Neural cell (in vitro differentiated cells): ENCODE measurements around the gene SPR.

Source experiments
- CTCF ChIP-seq: fragments of 450-650 bp; IDR thresholded peaks from 2 replicates; pipeline ENCODE4 v1.5.1; 2014; ENCODE audit warnings: antibody characterized with exemption, mild to moderate bottlenecking, moderate library complexity; ENCODE audit not compliant: poor library complexity, severe bottlenecking
- EP300 ChIP-seq: fragments of 450-650 bp; conservative IDR thresholded peaks from 2 replicates; pipeline ENCODE4 v1.6.1; 2014; ENCODE audit warnings: antibody characterized with exemption, mild to moderate bottlenecking, moderate library complexity; ENCODE audit not compliant: poor library complexity, severe bottlenecking
- EZH2 ChIP-seq: fragments of 200-600, 300-800 bp; shearing (Covaris generic), sonication (generic); IDR thresholded peaks from 2 replicates; pipeline ENCODE4 v1.6.1; 2014; ENCODE audit warnings: antibody characterized with exemption, low read length, borderline replicate concordance, mild to moderate bottlenecking; ENCODE audit not compliant: insufficient read depth, poor library complexity, severe bottlenecking
- MXI1 ChIP-seq: fragments of 450-650 bp; conservative IDR thresholded peaks from 2 replicates; pipeline ENCODE4 v1.6.1; 2014; ENCODE audit warnings: antibody characterized with exemption, mild to moderate bottlenecking; ENCODE audit not compliant: poor library complexity, severe bottlenecking
- POLR2AphosphoS5 ChIP-seq: IDR thresholded peaks from 2 replicates; pipeline ENCODE4 v1.6.1; 2012
- REST ChIP-seq: IDR thresholded peaks from 2 replicates; pipeline ENCODE4 v1.6.1; 2012; ENCODE audit warnings: borderline replicate concordance
- SMC3 ChIP-seq: fragments of 450-650 bp; conservative IDR thresholded peaks from 2 replicates; pipeline ENCODE4 v1.6.1; 2014; ENCODE audit warnings: antibody characterized with exemption, mild to moderate bottlenecking, moderate library complexity; ENCODE audit not compliant: poor library complexity

DNA sequence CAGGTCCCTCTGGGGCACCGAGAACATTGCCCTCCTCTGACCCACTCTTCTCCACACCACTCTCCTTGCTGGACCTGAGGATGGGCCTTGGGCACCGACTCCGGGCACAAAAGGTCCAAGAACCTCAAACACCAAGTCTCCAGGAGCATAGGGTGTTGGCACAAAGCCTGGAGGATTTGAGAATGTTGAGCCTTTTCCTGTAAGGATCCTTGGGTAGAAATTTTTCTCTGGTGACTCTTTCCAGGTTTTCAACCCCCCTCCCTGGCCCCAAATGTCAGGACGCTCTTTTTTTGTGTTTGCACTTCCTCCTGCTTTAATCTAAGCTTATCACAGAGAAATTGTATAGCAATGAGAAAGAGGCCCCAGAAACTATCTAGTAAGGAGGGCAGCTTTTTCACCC lies 9.2 kb downstream of the SPR start:
- no peak for TF ChIP-seq CTCF
- no peak for TF ChIP-seq EZH2
- TF ChIP-seq EP300 = no peak
- TF ChIP-seq POLR2AphosphoS5 = no peak
- no peak for TF ChIP-seq SMC3
- TF ChIP-seq MXI1 = no peak
- no peak for TF ChIP-seq REST
